AG04449 (cell line): ENCODE results near the gene MCFD2.

Source experiments
- CTCF ChIA-PET: fragments of 350-600 bp; formaldehyde crosslinking; extraction: SDS; loops from one replicate; lab custom pipeline; 2021; ENCODE audit warnings: antibody characterized with exemption; lab: Yijun Ruan, JAX
- POLR2A ChIA-PET: fragments of 400-600, 350-600 bp; formaldehyde crosslinking; extraction: SDS; loops from one replicate; lab custom pipeline; 2020; ENCODE audit warnings: antibody characterized with exemption, inconsistent platforms; lab: Yijun Ruan, JAX
- DNase-seq: peaks from one replicate; pipeline ENCODE4 v3.0.0-alpha.2; 2010; ENCODE audit warnings: low read depth, low spot score
- H3K4me3 ChIP-seq: 2 replicates; pipeline ENCODE4 v1.5.1; 2011; ENCODE audit warnings: low read depth, mild to moderate bottlenecking, control low read depth, low read length
- CTCF ChIP-seq: IDR thresholded peaks from one replicate; pipeline ENCODE4 v1.5.1; 2011; ENCODE audit warnings: mild to moderate bottlenecking, moderate library complexity, low read length, control low read depth, inconsistent platforms; ENCODE audit not compliant: insufficient read depth; ENCODE audit errors: missing control alignments

The MCFD2 gene

DNA sequence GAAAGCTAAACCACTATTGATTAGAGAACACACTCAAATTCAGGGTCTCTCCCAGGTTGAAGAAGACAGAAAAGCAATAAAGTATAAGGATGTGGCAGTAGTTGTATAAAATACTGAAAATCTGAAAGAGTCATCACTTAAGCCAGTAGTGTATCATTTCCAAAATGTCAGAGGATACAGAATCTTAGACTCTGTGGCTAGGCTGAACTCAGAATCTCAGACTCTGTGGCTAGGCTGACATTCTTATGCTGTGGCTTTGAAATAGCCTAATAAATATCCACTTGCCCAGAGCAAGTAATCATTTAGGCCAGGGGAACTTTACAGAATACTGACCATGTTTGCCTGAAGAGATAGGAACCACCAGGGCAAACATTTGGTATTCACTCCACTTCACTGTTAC is 13.1 kb downstream of the MCFD2 start:
- ChIA-PET POLR2A (no interaction called here), CTCF (interaction anchor here (0.6 to 1.1 kb wide), 2 partner anchors 269 to 421 kb away, joined by 3 to 4 read pairs; no protein-coding TSS in a partner anchor)
- no peak for DNase-seq
- H3K4me3 ChIP-seq: no peak overlapping the region
- TF ChIP-seq CTCF: no peak

DNA sequence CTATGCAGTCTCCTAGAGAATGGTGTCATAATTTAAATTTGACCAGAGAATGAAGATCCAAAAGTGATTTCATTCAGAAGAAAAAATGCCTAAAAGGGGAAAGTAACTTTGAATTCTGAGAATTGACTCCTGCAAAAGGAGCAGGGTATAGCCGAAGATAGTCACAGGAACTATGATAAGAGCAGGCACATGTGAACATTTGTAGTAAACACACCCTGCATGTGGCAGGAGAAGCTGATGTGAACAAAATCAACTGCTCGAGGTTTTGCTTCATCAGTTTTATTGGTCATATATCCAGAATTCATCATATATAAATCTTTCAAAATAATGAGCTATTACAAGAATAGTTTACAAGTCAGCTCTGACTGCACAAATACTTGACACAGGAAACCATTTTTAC is 14.0 kb downstream of the MCFD2 start:
- POLR2A ChIA-PET: no interaction called here
- CTCF ChIA-PET: interaction anchor here (1.1 kb wide), 1 partner anchor 422 kb away, joined by 4 read pairs; no protein-coding TSS in a partner anchor
- no peak for DNase-seq
- no peak overlapping the region for H3K4me3 ChIP-seq
- TF ChIP-seq CTCF: no peak

GRCh38 chr2:46900381-46900780 is 15.2 kb downstream of the MCFD2 start:
- CTCF ChIA-PET: interaction anchor here (1.3 to 1.8 kb wide), 3 partner anchors 11 to 423 kb away, joined by 3 to 6 read pairs (median 4); no protein-coding TSS in a partner anchor
- POLR2A ChIA-PET: no interaction called here
- no peak overlapping the region for H3K4me3 ChIP-seq

GRCh38 chr2:46899053-46899452 is 16.6 kb downstream of the MCFD2 start:
- no peak overlapping the region for H3K4me3 ChIP-seq
- TF ChIP-seq CTCF: no peak
- ChIA-PET POLR2A (no interaction called here), CTCF (interaction anchor here (1.3 to 1.8 kb wide), 3 partner anchors 10 to 424 kb away, joined by 3 to 6 read pairs (median 4); no protein-coding TSS in a partner anchor)
- DNase-seq: no peak

More at GRCh38 chr2:46900381-46900780, 15.2 kb downstream of the MCFD2 start:
- DNase-seq: no peak
- TF ChIP-seq CTCF: no peak

GRCh38 chr2:46898024-46898423 is 17.6 kb downstream of the MCFD2 start:
- H3K4me3 ChIP-seq: no peak overlapping the region
- CTCF ChIA-PET: interaction anchor here (0.6 to 1.9 kb wide), 2 partner anchors 8 to 19 kb away, joined by 4 to 7 read pairs; no protein-coding TSS in a partner anchor
- TF ChIP-seq CTCF: no peak
- POLR2A ChIA-PET: interaction anchor here (0.6 kb wide), 1 partner anchor 269 kb away, joined by 3 read pairs; no protein-coding TSS in a partner anchor
- DNase-seq: no peak

DNA sequence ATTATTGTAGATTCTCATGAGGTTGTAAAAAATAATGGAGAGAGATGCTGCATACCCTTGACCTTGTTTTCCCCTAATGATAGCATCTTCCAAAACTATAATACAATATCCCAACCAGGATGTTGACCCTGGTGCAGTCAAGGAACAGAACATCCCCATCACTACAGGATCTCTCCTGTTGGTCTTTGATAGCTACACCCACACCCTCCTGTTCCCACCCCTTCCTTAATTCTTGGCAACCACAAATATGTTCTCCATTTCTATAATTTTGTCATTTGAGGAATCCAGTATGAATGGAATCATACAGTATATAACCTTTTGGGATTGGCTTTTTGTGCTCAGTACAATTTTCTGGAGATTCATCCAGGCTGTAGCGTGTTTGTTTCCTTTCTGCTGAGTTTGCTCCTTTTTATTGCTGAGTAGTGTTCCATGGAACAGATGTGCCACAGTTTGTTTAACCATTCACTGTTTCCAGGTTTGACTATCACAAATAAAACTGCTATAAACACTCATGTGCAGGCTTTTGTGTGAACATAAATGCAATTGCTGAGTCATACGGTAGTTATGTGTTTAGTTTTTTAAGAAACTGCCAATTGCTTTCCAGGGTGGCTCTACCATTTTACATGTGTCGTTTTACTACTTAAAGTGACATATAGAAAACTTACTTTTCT is 22.2 kb downstream of the MCFD2 start:
- no peak for DNase-seq
- no peak overlapping the region for H3K4me3 ChIP-seq
- TF ChIP-seq CTCF: no peak
- ChIA-PET POLR2A (no interaction called here), CTCF (no interaction called here)
